ENCODE measurements around the gene NEURL3.

GRCh38 chr2:96470109-96470508 lies 35.0 kb downstream of the NEURL3 start:
- TF ChIP-seq POLR2A (IDR thresholded peaks at IDR 0.05; ENCODE audit: extremely low read depth, insufficient read length) (no peak), CTCF (IDR thresholded peaks at IDR 0.05; ENCODE audit: low read depth, low read length) (no peak), MYC (IDR thresholded peaks at IDR 0.05; ENCODE audit: low read depth, low read length) (no peak)
